Liver (tissue), 9 donors: ENCODE data around the gene SPATS2L. TPM values are rescaled to one million over a fixed set of nuclear protein-coding genes. Genes with fewer than 3 reads are reported as not detected.
A peak's percentile ranks its signal among the peaks of the same experiment; 100 is the strongest.

Experiments used
- DNase-seq: peaks from one replicate; pipeline ENCODE4 v3.0.0-alpha.2; 2017; ENCODE audit warnings: low spot score
- H3K27ac ChIP-seq, 2 donors: one replicate each; pipeline ENCODE4 v1.7.0; 2013; ENCODE audit warnings: inconsistent platforms in 2 of 2, low read length in 2 of 2, control low read depth in 1 of 2, low read depth in 1 of 2, mild to moderate bottlenecking in 1 of 2
- H3K27me3 ChIP-seq, 4 donors: one replicate each; pipeline versions ENCODE4 v1.6.1 to v1.7.0; 2013; ENCODE audit warnings: low read length in 3 of 4, inconsistent platforms in 1 of 4, mild to moderate bottlenecking in 1 of 4, moderate library complexity in 1 of 4; ENCODE audit not compliant: control insufficient read depth in 4 of 4, insufficient read depth in 4 of 4
- H3K36me3 ChIP-seq, 4 donors: one replicate each; pipeline versions ENCODE4 v1.6.1 to v1.7.0; 2013; ENCODE audit warnings: low read length in 3 of 4, mild to moderate bottlenecking in 3 of 4, low read depth in 1 of 4, moderate library complexity in 1 of 4; ENCODE audit not compliant: control insufficient read depth in 4 of 4, insufficient read depth in 3 of 4
- H3K4me1 ChIP-seq, 4 donors: one replicate each; pipeline versions ENCODE4 v1.6.1 to v1.7.0; 2013; ENCODE audit warnings: low read length in 3 of 4, mild to moderate bottlenecking in 3 of 4, moderate library complexity in 1 of 4; ENCODE audit not compliant: control insufficient read depth in 4 of 4, insufficient read depth in 4 of 4
- H3K4me3 ChIP-seq, 3 donors: one replicate each; pipeline versions ENCODE4 v1.6.1 to v1.7.0; 2013; ENCODE audit warnings: low read length in 3 of 3, control low read depth in 1 of 3, low read depth in 1 of 3, mild to moderate bottlenecking in 1 of 3
- H3K9ac ChIP-seq, 2 donors: one replicate each; pipeline ENCODE4 v1.7.0; 2013; ENCODE audit warnings: low read length in 2 of 2, mild to moderate bottlenecking in 2 of 2, moderate library complexity in 2 of 2, control low read depth in 1 of 2, low read depth in 1 of 2
- H3K9me3 ChIP-seq, 4 donors: one replicate each; pipeline versions ENCODE4 v1.6.1 to v1.7.0; 2013; ENCODE audit warnings: low read length in 3 of 4; ENCODE audit not compliant: control insufficient read depth in 4 of 4
- ATF3 ChIP-seq: IDR thresholded peaks from 2 replicates; pipeline ENCODE4 v1.6.1; 2016; ENCODE audit warnings: antibody characterized with exemption
- CTCF ChIP-seq: fragments of 150-350 bp; IDR thresholded peaks from 2 replicates; pipeline ENCODE4 v1.5.1; 2017; ENCODE audit warnings: improper control_type of control experiment, low read depth, low read length; ENCODE audit not compliant: missing input control
- FOXA1 ChIP-seq: IDR thresholded peaks from 2 replicates; pipeline ENCODE4 v1.6.1; 2016; ENCODE audit warnings: antibody characterized with exemption
- FOXA2 ChIP-seq: IDR thresholded peaks from 2 replicates; pipeline ENCODE4 v1.6.1; 2016; ENCODE audit warnings: antibody characterized with exemption
- GABPA ChIP-seq, 2 donors: IDR thresholded peaks in 1 of 2; conservative IDR thresholded peaks in 1 of 2; 2 replicates each; pipeline ENCODE4 v1.6.1; 2016; ENCODE audit warnings: antibody characterized with exemption in 2 of 2, mild to moderate bottlenecking in 1 of 2, moderate library complexity in 1 of 2
- HNF4A ChIP-seq, 2 donors: conservative IDR thresholded peaks; 2 replicates each; pipeline ENCODE4 v1.6.1; 2016; ENCODE audit warnings: antibody characterized with exemption in 2 of 2, mild to moderate bottlenecking in 2 of 2
- JUND ChIP-seq, 2 donors: IDR thresholded peaks; 2 replicates each; pipeline ENCODE4 v1.6.1; 2016; ENCODE audit warnings: antibody characterized with exemption in 2 of 2
- MAX ChIP-seq: IDR thresholded peaks from 2 replicates; pipeline ENCODE4 v1.6.1; 2016; ENCODE audit warnings: antibody characterized with exemption
- REST ChIP-seq: IDR thresholded peaks from 2 replicates; pipeline ENCODE4 v1.6.1; 2016; ENCODE audit warnings: antibody characterized with exemption, mild to moderate bottlenecking
- RXRA ChIP-seq, 2 donors: IDR thresholded peaks; 2 replicates each; pipeline ENCODE4 v1.6.1; 2017 to 2018; ENCODE audit warnings: antibody characterized with exemption in 2 of 2, mild to moderate bottlenecking in 1 of 2
- SP1 ChIP-seq: IDR thresholded peaks from 2 replicates; pipeline ENCODE4 v1.6.1; 2018; ENCODE audit warnings: antibody characterized with exemption, mild to moderate bottlenecking
- TAF1 ChIP-seq: conservative IDR thresholded peaks from 2 replicates; pipeline ENCODE4 v1.6.1; 2016; ENCODE audit warnings: antibody characterized with exemption, mild to moderate bottlenecking
- YY1 ChIP-seq: IDR thresholded peaks from 2 replicates; pipeline ENCODE4 v1.6.1; 2016; ENCODE audit warnings: antibody characterized with exemption, mild to moderate bottlenecking
- ZBTB33 ChIP-seq: IDR thresholded peaks from 2 replicates; pipeline ENCODE4 v1.6.1; 2016; ENCODE audit warnings: antibody characterized with exemption
- WGBS: extraction: QIAGEN DNeasy Blood & Tissue Kit; methylation state at CpG from one replicate; pipeline ENCODE4 v1.1.7; 2013; 5-methylcytosine and 5-hydroxymethylcytosine counted together
- polyA plus RNA-seq, 2 donors: library from polyadenylated mRNA; stranded (reverse) in 1 of 2; unstranded in 1 of 2; fragments of 200-250 nt in 1 of 2; fragments of >200 nt in 1 of 2; fragmentation: Nextera tagmentation in 1 of 2; extraction: Ambion mirVana in 1 of 2; gene quantifications; one replicate each; pipeline versions ENCODE4 v1.2.1 to v1.2.3, GENCODE V29; 2013 to 2015
- total RNA-seq, 2 donors: library from RNA; depleted of rRNA; stranded (reverse); fragments of >200 nt; gene quantifications; one replicate each; pipeline ENCODE4 v1.2.3, GENCODE V29; 2014
- donor health status: healthy.
- donor health status: healthy.
- donor health status: healthy.
- donor health status: healthy.
- donor health status: healthy.

Gene SPATS2L
- total and polyA plus RNA-seq, 4 donors: 31.4 to 49.9 (median 42.4) TPM

- no peak for TF ChIP-seq ZBTB33
- TF ChIP-seq FOXA1: no peak
- TF ChIP-seq RXRA (IDR thresholded peaks at IDR 0.05): no peak
- no peak for TF ChIP-seq JUND (IDR thresholded peaks at IDR 0.05)
Observed at GRCh38 chr2:200337621-200338020, 31.1 kb downstream of the SPATS2L start (continued).

GRCh38 chr2:200338692-200339091 lies 32.2 kb downstream of the SPATS2L start:
- TF ChIP-seq YY1 (no peak), CTCF (no peak), GABPA (IDR thresholded peaks at IDR 0.05 in 1 of 2, conservative IDR thresholded peaks at IDR 0.05 in 1 of 2) (no peak), ATF3 (no peak), SP1 (no peak), JUND (IDR thresholded peaks at IDR 0.05) (no peak), RXRA (IDR thresholded peaks at IDR 0.05) (peak in 1 of 2 donors; percentile 17), ZBTB33 (no peak), FOXA2 (no peak), HNF4A (conservative IDR thresholded peaks at IDR 0.05) (no peak), TAF1 (no peak), FOXA1 (no peak), REST (no peak), MAX (peak; percentile 19)
- WGBS: 60% methylated on average over 4 of the region's 4 CpGs
- Histone ChIP-seq H3K27ac (no peak overlapping the region), H3K4me3 (no peak overlapping the region), H3K9ac (no peak overlapping the region), H3K27me3 (no peaks in the 10 kb centered on the region), H3K36me3 (peaks cover 0 to 2% (median 0%) of the 10 kb centered on the region in 4 donors), H3K9me3 (no peaks in the 10 kb centered on the region), H3K4me1 (peaks cover 3 to 30% (median 11%) of the 10 kb centered on the region in 4 donors)
- no peak for DNase-seq
